NOMO-1 treated with DMSO at 0.1 percent for 48 hours (cell line): Measurements from ENCODE around the gene NELL1.
"Not testable (repeated sequence)": the region's sequence is repeated elsewhere in the genome, so short reads cannot be mapped to it uniquely, and the experiment has no call there.

Source experiments
- DNase-seq: peaks from one replicate; lab custom pipeline; 2025; ENCODE audit not compliant: unreplicated experiment; lab: John Stamatoyannopoulos, UW

The NELL1 gene

GRCh38 chr11:21177379-21177778, 508.0 kb downstream of the NELL1 start:
- no peak for DNase-seq

- no peak for DNase-seq
Measured at GRCh38 chr11:21179770-21180169, 510.4 kb downstream of the NELL1 start.

- DNase-seq: no peak
Measured at GRCh38 chr11:21180182-21180581, 510.8 kb downstream of the NELL1 start.

GRCh38 chr11:21185959-21186358, 516.6 kb downstream of the NELL1 start:
- DNase-seq: no peak

GRCh38 chr11:21190181-21190580, 520.8 kb downstream of the NELL1 start:
- no peak for DNase-seq

GRCh38 chr11:21195995-21196394, 526.6 kb downstream of the NELL1 start:
- DNase-seq: no peak

- no peak for DNase-seq
Measured at GRCh38 chr11:21198498-21198897, 529.1 kb downstream of the NELL1 start.

GRCh38 chr11:21205205-21205604, 535.8 kb downstream of the NELL1 start:
- no peak for DNase-seq

- DNase-seq: no peak
Measured at GRCh38 chr11:21225860-21226259, 556.5 kb downstream of the NELL1 start.

GRCh38 chr11:21229224-21229623, 559.8 kb downstream of the NELL1 start:
- DNase-seq: no peak

GRCh38 chr11:21250196-21250595, 580.8 kb downstream of the NELL1 start:
- DNase-seq: no peak

- DNase-seq: no peak
Measured at GRCh38 chr11:21254055-21254454, 584.7 kb downstream of the NELL1 start.

- DNase-seq: no peak
Measured at GRCh38 chr11:21254790-21255189, 585.4 kb downstream of the NELL1 start.

GRCh38 chr11:21257461-21257860, 588.1 kb downstream of the NELL1 start:
- DNase-seq: no peak

- no peak for DNase-seq
Measured at GRCh38 chr11:21258414-21258813, 589.0 kb downstream of the NELL1 start.

GRCh38 chr11:21260101-21260500, 590.7 kb downstream of the NELL1 start:
- no peak for DNase-seq

GRCh38 chr11:21262992-21263391, 593.6 kb downstream of the NELL1 start:
- no peak for DNase-seq

- no peak for DNase-seq
Measured at GRCh38 chr11:21264125-21264524, 594.7 kb downstream of the NELL1 start.

- no peak for DNase-seq
Measured at GRCh38 chr11:21268036-21268435, 598.6 kb downstream of the NELL1 start.

- DNase-seq: not testable (repeated sequence)
Measured at GRCh38 chr11:21272139-21272538, 602.8 kb downstream of the NELL1 start.

GRCh38 chr11:21278840-21279239, 609.5 kb downstream of the NELL1 start:
- no peak for DNase-seq

GRCh38 chr11:21285104-21285503, 615.7 kb downstream of the NELL1 start:
- DNase-seq: no peak

- DNase-seq: no peak
Measured at GRCh38 chr11:21289686-21290085, 620.3 kb downstream of the NELL1 start.

- DNase-seq: no peak
Measured at GRCh38 chr11:21295508-21295907, 626.1 kb downstream of the NELL1 start.
